Adipose tissue (tissue), 3 donors: ENCODE measurements around the gene NTM. TPM values are rescaled to one million over a fixed set of nuclear protein-coding genes. Genes with fewer than 3 reads are reported as not detected.

Experiments
- H3K27ac ChIP-seq: one replicate; pipeline ENCODE4 v1.5.1; 2013; ENCODE audit warnings: low read depth, low read length
- WGBS, 3 donors: extraction: QIAGEN DNeasy Blood & Tissue Kit; methylation state at CpG; one replicate each; pipeline ENCODE4 v1.1.7; 2013; 5-methylcytosine and 5-hydroxymethylcytosine counted together
- polyA plus RNA-seq, 3 donors: library from polyadenylated mRNA; stranded (reverse); fragments of 200-250 nt; gene quantifications; one replicate each; pipeline ENCODE4 v1.2.3, GENCODE V29; 2013
- donor health status: healthy with polysubstance abuse.
- donor health status: Bipolar disorder and iron deficiency.
- donor health status: healthy.

NTM gene
- polyA plus RNA-seq, 3 donors = 0.22 to 2.2 (median 1.6) TPM

- 61 to 69% (median 63%) methylated on average over 8 of the region's 8 CpGs for WGBS, 3 donors
- no peak overlapping the region for H3K27ac ChIP-seq
These were observed 263.7 kb downstream of the NTM start for GRCh38 chr11:131633921-131634715.

GRCh38 chr11:131637469-131638175 is 267.2 kb downstream of the NTM start:
- H3K27ac ChIP-seq = no peak overlapping the region
- 72 to 82% (median 78%) methylated on average over 6 of the region's 6 CpGs for whole genome bisulfite sequencing, 3 donors

GRCh38 chr11:131638889-131639288 is 268.5 kb downstream of the NTM start:
- WGBS, 3 donors = 74 to 86% (median 86%) methylated on average over 3 of the region's 3 CpGs
- H3K27ac ChIP-seq = no peak overlapping the region

GRCh38 chr11:131640320-131640719 is 269.9 kb downstream of the NTM start:
- WGBS, 3 donors = 48 to 72% (median 68%) methylated on average over 5 of the region's 5 CpGs
- no peak overlapping the region for H3K27ac ChIP-seq

- no peak overlapping the region for H3K27ac ChIP-seq
- WGBS, 3 donors = 69 to 77% (median 73%) methylated on average over 15 of the region's 15 CpGs
These were observed 272.5 kb downstream of the NTM start for GRCh38 chr11:131642756-131643531.

- 79 to 85% (median 83%) methylated on average over 5 of the region's 5 CpGs for WGBS, 3 donors
- no peak overlapping the region for H3K27ac ChIP-seq
These were observed 273.9 kb downstream of the NTM start for GRCh38 chr11:131644204-131644795.

- 35 to 60% (median 55%) methylated on average over 6 of the region's 6 CpGs for WGBS, 3 donors
- H3K27ac ChIP-seq = no peak overlapping the region
These were observed 274.8 kb downstream of the NTM start for GRCh38 chr11:131645237-131645636.

GRCh38 chr11:131649856-131650255 is 279.4 kb downstream of the NTM start:
- H3K27ac ChIP-seq = no peak overlapping the region
- 58 to 70% (median 59%) methylated on average over 5 of the region's 5 CpGs for WGBS, 3 donors

- 29 to 60% (median 56%) methylated on average over 2 of the region's 2 CpGs for WGBS, 3 donors
- no peak overlapping the region for H3K27ac ChIP-seq
These were observed 281.8 kb downstream of the NTM start for GRCh38 chr11:131652231-131652630.

GRCh38 chr11:131653260-131653659 is 282.8 kb downstream of the NTM start:
- no peak overlapping the region for H3K27ac ChIP-seq
- WGBS, 3 donors = 43 to 69% (median 69%) methylated on average over 5 of the region's 5 CpGs

- WGBS, 3 donors = 90 to 95% (median 94%) methylated on average over 10 of the region's 10 CpGs
- no peak overlapping the region for H3K27ac ChIP-seq
These were observed 284.4 kb downstream of the NTM start for GRCh38 chr11:131654849-131655248.

- no peak overlapping the region for H3K27ac ChIP-seq
- WGBS, 3 donors = 46 to 63% (median 62%) methylated on average over 9 of the region's 9 CpGs
These were observed 285.9 kb downstream of the NTM start for GRCh38 chr11:131656179-131656838.

- H3K27ac ChIP-seq = no peak overlapping the region
- WGBS, 3 donors = 27 to 55% (median 55%) methylated on average over 9 of the region's 9 CpGs
These were observed 286.4 kb downstream of the NTM start for GRCh38 chr11:131656839-131657211.

- WGBS, 3 donors = 82 to 87% (median 82%) methylated on average over 17 of the region's 17 CpGs
- no peak overlapping the region for H3K27ac ChIP-seq
These were observed 288.0 kb downstream of the NTM start for GRCh38 chr11:131658414-131658813.

GRCh38 chr11:131658952-131659351 is 288.5 kb downstream of the NTM start:
- H3K27ac ChIP-seq = no peak overlapping the region
- WGBS, 3 donors = 84 to 91% (median 90%) methylated on average over 2 of the region's 2 CpGs

- H3K27ac ChIP-seq = no peak overlapping the region
- WGBS, 3 donors = 82 to 87% (median 85%) methylated on average over 11 of the region's 11 CpGs
These were observed 289.5 kb downstream of the NTM start for GRCh38 chr11:131659931-131660330.

- 68 to 79% (median 77%) methylated on average over 3 of the region's 3 CpGs for WGBS, 3 donors
These were observed 290.7 kb downstream of the NTM start for GRCh38 chr11:131661132-131661531.

GRCh38 chr11:131662317-131662972 is 292.0 kb downstream of the NTM start:
- no peak overlapping the region for H3K27ac ChIP-seq
- 63 to 73% (median 72%) methylated on average over 13 of the region's 13 CpGs for WGBS, 3 donors

More at GRCh38 chr11:131661132-131661531, 290.7 kb downstream of the NTM start:
- no peak overlapping the region for H3K27ac ChIP-seq
